Measurements from ENCODE around the gene STAM2. TPM values are rescaled to one million over a fixed set of nuclear protein-coding genes. Genes with fewer than 3 reads are reported as not detected.
A peak's percentile ranks its signal among the peaks of the same experiment; 100 is the strongest.

Gene STAM2
- total RNA-seq = 27.5 TPM

DNA sequence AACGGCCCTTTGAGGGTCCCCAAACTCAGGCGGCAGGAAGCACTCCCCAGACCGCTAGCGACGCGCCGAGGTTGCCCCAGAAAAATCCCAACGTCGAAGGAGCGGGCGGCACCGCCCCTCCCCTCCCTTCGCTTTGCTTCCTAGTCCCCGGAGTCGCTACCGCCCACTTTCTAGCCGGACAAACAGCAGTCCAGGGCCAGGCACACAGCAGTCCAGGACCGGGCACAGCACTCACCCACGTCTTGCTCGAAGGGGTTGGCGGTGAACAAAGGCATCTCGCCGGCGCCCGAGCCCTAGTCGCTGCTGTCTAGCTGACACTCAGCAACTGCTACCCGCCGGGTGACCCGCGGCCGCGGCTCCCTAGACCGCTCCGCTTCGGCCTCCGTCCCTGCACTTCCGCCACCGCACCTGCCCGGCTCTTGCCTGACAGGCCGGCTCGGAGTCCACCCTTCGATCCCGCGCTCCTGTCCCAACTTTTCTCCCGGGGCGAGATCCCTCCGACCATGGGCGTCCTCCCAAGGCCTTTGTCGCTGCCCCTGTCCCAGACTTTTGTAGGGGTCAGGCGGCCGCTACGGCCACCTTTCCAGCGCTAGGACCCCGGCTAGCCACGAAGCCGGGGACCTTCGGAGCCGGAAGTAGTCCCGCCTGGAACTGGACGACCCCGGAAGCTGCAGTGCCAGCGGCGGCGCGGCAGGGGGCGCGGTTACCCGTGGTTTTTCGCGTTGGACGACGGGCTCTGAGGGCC, at the start of gene STAM2:
TSS of gene STAM2 (minus strand) at position 396 of the 745 bp plus-strand sequence. CDS start at position 275, 121 bp downstream.
- peaks cover 37% of the 10 kb centered on the region for H3K4me1 ChIP-seq
- peak in 1 of 2 donors; percentile 51 for TF ChIP-seq POLR2A (IDR thresholded peaks at IDR 0.05)
- TF ChIP-seq, protein P1, sequence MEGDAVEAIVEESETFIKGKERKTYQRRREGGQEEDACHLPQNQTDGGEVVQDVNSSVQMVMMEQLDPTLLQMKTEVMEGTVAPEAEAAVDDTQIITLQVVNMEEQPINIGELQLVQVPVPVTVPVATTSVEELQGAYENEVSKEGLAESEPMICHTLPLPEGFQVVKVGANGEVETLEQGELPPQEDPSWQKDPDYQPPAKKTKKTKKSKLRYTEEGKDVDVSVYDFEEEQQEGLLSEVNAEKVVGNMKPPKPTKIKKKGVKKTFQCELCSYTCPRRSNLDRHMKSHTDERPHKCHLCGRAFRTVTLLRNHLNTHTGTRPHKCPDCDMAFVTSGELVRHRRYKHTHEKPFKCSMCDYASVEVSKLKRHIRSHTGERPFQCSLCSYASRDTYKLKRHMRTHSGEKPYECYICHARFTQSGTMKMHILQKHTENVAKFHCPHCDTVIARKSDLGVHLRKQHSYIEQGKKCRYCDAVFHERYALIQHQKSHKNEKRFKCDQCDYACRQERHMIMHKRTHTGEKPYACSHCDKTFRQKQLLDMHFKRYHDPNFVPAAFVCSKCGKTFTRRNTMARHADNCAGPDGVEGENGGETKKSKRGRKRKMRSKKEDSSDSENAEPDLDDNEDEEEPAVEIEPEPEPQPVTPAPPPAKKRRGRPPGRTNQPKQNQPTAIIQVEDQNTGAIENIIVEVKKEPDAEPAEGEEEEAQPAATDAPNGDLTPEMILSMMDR (IDR thresholded peaks at IDR 0.05) = peak; percentile 68 to 94 (median 84)
- peak; percentile 82 to 92 for TF ChIP-seq POLR2AphosphoS5 (IDR thresholded peaks at IDR 0.05; ENCODE audit: insufficient read depth in 1 of 2, low read depth in 1 of 2)
- intact Hi-C loops (cut with DNase I) = no loop called here

DNA sequence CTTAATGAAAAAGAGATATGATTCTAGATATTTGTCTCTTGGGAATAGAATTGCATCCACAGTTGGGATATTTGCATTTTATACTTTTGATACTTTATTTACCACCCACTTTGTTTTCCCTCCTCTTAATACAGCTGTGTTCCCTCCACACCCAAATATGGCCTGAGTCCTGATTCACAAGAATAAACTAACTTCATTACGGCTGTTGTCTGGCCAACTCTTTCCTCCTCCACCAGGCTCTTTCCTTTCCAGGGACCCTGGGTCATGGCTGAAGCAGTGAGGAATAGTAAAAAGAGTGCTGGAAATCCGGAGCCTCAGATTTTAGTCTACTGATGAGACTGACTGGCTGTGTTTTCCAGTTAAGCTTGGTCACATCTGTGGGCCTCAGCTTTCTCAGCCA, 48.4 kb upstream of the STAM2 start:
- no peaks in the 10 kb centered on the region for H3K36me3 ChIP-seq
- H3K9me3 ChIP-seq = no peaks in the 10 kb centered on the region
- intact Hi-C loops (cut with DNase I) = no loop called here
- peaks cover 19% of the 10 kb centered on the region for H3K4me1 ChIP-seq
- TF ChIP-seq POLR2A (IDR thresholded peaks at IDR 0.05) = no peak
- TF ChIP-seq POLR2AphosphoS5 (IDR thresholded peaks at IDR 0.05; ENCODE audit: insufficient read depth in 1 of 2, low read depth in 1 of 2) = peak in 1 of 2 donors; percentile 11
- TF ChIP-seq, protein P1 (IDR thresholded peaks at IDR 0.05) = no peak
- no peak for DNase-seq (ENCODE audit: extremely low spot score in 2 of 2)
- H3K4me3 ChIP-seq = no peak overlapping the region
- peak overlapping the region; percentile 3 for H3K27ac ChIP-seq
- no peaks in the 10 kb centered on the region for H3K27me3 ChIP-seq

More for the DNA sequence above, at the start of gene STAM2:
- H3K27me3 ChIP-seq = no peaks in the 10 kb centered on the region
- DNase-seq (ENCODE audit: extremely low spot score in 2 of 2) = peak; percentile 94 to 96
- H3K36me3 ChIP-seq = no peaks in the 10 kb centered on the region
- H3K4me3 ChIP-seq = peak within 1 kb of the TSS; percentile 84 to 98
- H3K9me3 ChIP-seq = no peaks in the 10 kb centered on the region
- H3K27ac ChIP-seq = peak within 1 kb of the TSS; percentile 92

DNA sequence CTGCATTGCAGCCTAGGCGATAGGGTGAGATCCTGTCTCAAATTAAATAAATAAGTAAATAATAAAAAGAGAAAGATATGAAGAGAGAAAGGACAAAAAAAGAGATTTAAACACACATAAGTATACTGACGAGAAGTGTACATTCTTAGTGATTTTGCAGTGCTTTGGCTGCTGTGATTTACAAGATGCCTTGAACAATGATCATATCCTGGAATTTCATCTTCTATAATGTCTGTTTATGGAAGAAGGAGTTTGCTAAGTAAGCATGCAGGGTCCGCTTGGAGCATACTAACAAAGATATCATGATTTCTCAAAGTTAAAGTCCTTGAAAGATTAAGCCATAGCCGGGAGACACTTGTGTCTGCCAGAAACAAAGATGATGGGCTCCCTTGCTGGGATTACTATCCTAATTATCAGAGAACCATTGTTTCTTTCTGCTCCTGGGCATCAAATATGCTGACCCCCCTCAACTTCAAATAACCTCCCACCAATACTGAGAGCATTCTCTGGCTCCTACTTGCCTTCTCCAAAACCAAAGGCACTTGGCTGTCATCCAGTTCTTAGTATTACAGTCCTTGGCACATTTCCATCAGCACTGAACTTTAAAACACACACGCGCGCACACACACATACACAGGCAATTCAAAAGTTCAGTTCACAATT, 47.5 kb upstream of the STAM2 start:
- Histone ChIP-seq H3K36me3 (no peaks in the 10 kb centered on the region), H3K27me3 (no peaks in the 10 kb centered on the region), H3K4me3 (no peak overlapping the region), H3K4me1 (peaks cover 19% of the 10 kb centered on the region), H3K27ac (no peak overlapping the region), H3K9me3 (no peaks in the 10 kb centered on the region)
- no peak for DNase-seq (ENCODE audit: extremely low spot score in 2 of 2)
- intact Hi-C loops (cut with DNase I) = no loop called here
- TF ChIP-seq, protein P1 (IDR thresholded peaks at IDR 0.05) = no peak
- TF ChIP-seq POLR2A (IDR thresholded peaks at IDR 0.05) = no peak
- no peak for TF ChIP-seq POLR2AphosphoS5 (IDR thresholded peaks at IDR 0.05; ENCODE audit: insufficient read depth in 1 of 2, low read depth in 1 of 2)

DNA sequence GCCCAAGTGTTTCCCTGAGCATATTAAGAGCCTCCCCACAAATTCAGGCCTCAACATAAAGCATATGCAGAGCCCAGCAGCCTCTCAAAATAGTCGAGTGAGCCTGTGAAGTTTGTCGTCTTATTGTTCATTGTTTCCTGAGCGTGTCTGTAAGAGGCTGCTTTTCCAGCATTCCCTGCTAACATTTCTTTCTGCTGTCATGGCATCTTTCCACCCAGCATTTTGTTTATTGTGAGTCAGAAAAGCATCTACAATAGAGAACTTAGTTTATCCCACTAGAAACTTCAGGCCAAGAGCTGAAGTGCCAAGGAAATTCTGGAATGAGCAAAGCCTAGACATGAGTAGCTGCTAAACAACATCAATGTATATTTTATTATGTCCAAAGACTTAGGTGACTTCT, 46.3 kb upstream of the STAM2 start:
- no peak for TF ChIP-seq POLR2A (IDR thresholded peaks at IDR 0.05)
- no peak for TF ChIP-seq POLR2AphosphoS5 (IDR thresholded peaks at IDR 0.05; ENCODE audit: insufficient read depth in 1 of 2, low read depth in 1 of 2)
- TF ChIP-seq, protein P1 (IDR thresholded peaks at IDR 0.05) = no peak
- Histone ChIP-seq H3K4me1 (peaks cover 19% of the 10 kb centered on the region), H3K27ac (no peak overlapping the region), H3K27me3 (no peaks in the 10 kb centered on the region), H3K4me3 (no peak overlapping the region), H3K9me3 (no peaks in the 10 kb centered on the region), H3K36me3 (no peaks in the 10 kb centered on the region)
- intact Hi-C loops (cut with DNase I) = no loop called here
- DNase-seq (ENCODE audit: extremely low spot score in 2 of 2) = no peak

Data from vagina (tissue), 2 donors.